NOMO-1 treated with DMSO at 0.1 percent for 48 hours (cell line): ENCODE data around the gene PDE9A.
A peak's percentile ranks its signal among the peaks of the same experiment; 100 is the strongest.

Experiments used
- DNase-seq: peaks from one replicate; lab custom pipeline; 2025; ENCODE audit not compliant: unreplicated experiment; lab: John Stamatoyannopoulos, UW

PDE9A gene

DNA sequence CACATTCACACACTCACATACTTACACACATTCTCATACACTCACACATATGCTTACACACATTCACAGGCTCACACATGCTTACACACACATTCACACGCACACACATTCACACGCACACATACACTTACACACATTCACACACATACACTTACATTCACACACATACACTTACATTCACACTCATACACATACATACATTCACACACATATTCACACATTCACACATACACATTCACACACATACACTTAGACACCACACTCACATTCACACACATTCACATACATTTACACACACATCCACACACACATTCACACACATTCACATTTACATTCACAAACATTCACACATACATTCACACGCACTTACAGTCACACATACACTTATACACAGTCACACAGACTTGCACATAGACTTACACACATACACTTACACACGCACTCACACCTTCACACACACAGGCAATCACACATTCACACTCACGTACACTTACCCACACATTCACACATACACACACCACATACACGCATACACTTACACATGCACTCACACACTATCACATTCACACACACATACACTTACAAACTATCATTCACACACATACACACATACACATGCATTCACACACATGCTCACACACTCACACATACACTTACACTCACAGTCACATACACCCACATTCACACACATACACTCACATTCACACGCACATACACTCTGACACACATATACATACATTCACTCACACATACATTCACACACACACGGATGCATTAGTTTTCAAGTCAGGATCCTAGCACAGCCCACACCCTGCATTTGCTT is 16.8 kb downstream of the PDE9A start:
- no peak for DNase-seq

DNA sequence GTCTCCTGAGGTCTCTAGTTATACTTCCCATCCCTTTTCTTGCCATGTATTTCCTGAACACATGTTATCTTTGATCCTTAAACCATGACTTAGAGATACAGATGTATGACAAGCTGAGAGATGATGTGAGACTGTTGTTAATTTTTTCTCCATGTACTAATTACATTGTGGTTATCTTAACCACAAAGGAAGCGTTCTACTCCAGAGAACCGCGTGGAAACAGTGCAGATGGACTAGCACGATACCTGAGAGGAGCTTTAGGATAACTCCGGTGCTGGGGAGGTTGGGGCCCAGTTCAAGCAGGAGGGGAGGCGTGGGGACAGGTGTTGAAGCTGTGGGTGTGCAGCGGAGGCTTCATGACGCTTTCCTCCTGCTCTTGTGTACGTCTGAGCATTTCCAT is 17.5 kb downstream of the PDE9A start:
- peak; percentile 60 for DNase-seq

DNA sequence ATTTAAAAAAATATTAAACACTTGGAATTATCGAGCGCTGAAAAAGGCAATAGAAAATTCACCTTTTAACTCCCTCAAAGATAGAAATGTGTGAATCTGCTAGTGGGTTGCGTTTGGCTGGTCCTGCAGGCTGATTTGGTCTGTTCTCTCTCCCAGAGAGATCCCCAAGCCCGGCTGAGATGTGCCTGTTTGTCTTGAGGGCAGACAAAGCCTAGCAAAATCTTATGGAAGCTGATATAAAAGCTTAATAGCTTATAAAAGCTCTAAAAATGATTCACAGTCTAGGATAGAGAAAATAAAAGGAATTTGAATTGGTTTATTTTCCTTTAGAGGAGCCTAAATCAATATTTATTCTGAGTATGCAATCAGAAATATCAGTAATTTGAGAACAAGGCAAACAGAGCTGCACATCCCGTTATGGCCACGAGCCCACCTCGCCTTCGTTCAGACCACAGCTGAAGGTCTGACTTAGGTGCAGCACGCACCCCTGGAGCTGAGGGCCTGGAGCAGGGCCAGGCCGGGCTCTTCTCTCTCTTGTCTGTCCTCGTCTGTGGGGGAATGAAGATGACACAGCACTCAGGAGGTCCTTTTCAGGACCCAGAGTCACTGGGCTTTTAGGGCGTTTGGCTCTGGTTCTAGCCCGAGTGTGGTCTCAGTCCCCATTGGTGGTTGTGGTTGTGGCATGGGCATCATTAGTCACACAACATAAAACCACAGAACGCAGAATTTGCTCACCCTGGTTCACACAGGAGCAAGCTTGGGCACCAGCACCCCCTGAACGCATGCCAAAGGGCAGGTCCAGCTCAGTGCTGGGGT is 18.6 kb downstream of the PDE9A start:
- no peak for DNase-seq

DNA sequence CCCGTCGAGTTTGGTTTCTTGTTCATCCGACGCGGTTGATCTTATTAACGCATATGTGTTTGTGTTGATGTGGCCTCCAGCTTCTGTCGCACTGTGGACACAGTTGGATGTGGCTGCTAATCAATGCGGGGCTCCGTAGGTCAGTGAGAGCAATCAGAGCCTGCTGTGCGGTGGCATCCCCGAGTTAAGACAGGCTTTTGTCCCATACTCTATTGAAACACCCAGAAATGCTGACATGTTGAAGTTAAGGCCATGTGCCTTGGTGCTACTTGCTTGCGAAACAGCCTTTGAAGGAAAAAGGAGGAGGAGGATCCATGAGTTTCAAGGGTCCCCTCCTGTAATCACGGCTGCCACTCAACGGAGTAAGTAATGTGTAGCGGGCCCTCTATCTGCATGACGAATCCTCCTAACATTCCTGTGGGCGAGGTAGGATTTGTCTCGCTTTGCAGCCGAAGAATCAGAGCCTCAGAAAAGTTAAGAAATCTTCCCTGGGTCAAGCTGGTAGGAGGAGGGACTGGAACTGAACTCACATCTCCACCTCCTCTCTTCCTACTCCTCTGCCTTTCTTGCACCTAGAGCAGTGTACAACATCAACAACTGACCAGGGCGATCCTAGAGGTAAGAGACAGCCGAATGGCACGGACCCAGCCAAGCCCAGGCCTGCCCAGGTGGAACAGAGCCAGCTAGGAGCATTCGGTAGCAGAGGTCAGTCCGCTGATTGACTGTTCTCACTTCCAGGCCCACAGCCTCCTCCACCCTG is 19.5 kb downstream of the PDE9A start:
- DNase-seq, result no peak

DNA sequence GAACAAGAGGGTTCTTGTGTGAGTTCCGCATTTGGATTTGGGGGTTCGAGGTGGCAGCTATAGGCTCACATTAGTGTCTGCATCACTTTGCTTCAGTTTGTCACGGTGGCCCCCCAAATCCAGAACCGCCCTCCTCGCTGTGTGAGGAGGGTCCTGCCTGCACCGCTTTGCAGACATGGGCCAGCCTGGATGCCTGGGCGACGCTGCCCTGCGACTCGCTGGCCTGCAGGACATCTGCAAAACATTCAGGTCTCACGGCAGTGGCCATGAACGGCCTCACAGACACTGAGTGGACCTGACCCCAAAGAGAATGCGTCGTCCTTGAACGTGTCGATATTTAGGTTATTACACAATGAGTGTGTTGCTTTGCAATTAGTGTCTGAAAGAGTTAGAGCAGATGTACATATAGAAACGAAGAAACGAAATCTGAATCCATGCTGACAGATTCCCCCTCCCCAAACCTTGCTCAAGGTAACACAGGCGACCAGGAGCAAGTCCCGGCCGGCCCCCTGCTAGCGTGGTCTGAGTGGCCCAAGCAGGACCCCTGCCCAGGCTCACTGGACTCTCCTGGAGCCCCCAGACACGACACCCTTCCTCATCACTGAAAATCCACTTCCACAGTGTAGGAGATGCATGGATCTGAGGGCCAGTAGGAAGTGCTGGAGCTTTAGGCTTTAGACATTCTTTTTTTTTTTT is 20.4 kb downstream of the PDE9A start:
- DNase-seq, result no peak

DNA sequence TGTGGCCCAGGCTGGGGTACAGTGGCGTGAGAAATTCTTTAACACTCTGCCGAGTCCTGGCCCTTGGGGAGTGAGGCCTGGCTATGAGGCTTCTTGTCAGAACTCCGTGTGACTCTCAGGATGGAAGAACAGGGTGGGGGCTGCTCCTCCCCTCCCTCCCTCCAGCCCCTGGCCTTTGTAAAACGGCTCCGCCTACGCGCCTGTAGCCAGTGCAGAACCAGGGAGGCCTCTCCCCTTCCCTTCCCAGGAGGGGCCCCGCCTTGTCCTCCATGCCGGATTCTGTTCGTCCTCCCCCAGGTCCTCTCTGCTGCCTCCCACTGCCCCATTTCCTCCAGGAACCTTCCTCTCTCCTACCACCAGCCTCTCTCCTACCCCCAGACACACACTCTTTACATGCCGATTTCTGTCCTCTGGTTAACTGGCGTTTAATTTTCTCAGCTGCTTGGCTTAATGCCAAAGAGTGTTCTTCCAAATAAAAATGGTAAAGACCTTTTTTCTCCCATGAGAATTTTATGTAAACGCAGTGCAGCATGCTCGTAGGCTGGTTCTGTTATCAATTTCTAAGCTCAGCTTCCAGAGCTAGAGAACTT is 21.0 kb downstream of the PDE9A start:
- no peak for DNase-seq

DNA sequence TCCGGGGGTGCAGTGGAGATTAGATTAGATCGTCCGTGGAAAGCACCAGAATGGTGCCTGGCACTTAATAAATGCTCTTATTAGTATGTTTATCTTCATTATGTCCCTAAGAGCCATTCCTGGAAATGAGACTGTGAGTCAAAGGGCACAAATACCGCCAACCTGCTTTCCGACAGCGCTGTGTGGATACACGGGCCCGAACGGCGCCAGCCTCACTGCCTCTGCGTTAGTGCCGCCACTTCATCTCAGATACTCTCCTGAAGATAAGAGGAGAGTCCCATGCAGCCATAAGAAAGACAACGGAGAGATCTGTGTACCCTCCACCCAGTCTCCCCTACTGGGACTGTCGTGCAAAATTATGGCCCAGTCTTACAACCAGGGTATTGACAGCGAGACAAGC is 22.0 kb downstream of the PDE9A start:
- DNase-seq, result no peak

DNA sequence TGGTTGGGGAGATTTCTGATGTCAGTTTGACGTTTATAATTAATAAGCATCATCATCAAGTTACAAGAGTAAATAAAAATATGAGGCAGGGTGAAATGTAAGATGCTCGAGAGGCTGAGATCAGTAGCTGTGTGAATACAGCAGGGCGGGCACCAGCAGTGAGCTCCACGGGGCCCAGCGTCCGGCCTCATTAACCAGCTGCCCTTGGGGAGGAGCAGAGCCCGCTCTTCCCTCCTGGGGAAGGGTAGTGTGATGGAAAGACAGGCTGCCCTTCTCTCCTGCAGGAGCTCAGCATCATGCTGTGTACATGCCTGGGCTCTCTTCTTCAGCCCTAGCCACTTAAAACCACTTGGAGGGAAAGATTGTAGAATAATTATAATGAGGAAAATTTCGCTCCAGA is 23.4 kb downstream of the PDE9A start:
- DNase-seq, result no peak

DNA sequence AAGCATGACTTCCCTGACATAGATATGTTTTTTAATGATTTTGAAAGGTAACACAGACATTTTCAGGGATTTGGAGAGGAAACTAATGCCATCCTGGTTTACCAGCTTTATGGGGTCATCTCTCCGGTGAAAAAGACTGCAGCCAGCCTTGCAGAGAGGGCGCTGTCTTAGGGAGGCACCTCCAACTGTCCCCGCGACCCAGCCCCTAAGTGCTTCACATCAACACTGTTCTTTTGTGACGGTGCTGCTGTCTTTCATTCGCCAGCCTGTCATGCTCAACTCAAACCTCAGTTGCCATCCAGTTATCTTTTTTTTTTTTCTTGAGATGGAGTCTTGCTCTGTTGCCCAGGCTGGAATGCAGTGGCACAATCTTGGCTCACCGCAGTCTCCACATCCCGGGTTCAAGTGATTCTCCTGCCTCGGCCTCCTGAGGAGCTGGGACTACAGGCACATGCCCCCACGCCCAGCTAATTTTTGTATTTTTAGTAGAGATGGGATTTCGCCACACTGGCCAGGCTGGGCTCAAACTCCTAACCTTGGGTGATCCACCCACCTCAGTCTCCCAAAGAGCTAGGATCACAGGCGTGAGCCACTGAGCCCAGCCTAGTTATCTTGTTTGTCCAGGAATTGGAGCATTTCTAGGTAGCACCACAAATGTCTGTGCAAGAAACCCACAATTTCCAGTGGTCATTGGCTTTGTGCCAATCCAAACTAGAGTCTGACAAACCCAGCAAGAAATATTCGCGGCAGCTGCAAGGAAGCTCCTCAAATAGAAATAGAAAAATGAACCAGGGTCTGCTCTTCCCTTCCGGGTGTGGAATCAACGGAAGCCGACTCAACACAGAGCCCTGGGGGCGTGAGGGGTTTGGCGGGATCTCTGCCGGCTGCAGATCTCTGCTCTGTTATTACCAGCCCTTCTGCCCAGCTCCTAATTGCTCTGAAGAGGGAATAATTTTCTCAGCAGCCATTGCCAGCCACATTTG is 24.2 kb downstream of the PDE9A start:
- DNase-seq, result peak; percentile 13

DNA sequence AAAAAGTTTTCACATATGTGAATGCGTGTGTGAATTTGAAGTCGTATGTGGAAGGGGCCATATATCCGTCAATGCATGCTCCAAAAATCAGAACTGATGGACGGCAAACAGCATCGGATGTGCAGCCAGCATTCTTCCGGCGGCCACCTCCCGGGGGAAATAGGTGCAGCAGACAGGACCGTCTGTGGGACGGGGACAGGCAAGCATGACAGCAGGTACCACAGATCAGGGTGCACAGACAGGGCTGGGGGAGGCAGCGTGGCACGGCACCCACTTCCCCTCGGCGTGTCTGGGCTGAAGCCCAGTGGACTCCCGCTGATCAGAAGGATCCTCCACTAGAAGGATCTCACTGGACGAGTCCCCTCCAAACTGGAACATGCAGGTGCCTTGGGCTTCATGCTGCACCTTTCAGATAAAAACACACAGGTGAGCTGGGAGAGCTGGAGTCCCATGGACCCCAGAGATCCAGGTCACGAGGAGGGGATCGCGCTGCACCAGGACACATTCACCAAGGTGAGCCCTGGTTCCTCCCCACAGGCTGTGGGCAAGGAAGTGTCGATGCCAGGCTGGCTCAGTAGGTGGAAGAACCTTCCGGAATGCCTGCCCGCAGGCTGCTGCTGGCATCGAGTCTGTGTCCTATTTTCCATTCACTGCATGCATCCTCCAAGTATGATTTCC is 25.3 kb downstream of the PDE9A start:
- no peak for DNase-seq

DNA sequence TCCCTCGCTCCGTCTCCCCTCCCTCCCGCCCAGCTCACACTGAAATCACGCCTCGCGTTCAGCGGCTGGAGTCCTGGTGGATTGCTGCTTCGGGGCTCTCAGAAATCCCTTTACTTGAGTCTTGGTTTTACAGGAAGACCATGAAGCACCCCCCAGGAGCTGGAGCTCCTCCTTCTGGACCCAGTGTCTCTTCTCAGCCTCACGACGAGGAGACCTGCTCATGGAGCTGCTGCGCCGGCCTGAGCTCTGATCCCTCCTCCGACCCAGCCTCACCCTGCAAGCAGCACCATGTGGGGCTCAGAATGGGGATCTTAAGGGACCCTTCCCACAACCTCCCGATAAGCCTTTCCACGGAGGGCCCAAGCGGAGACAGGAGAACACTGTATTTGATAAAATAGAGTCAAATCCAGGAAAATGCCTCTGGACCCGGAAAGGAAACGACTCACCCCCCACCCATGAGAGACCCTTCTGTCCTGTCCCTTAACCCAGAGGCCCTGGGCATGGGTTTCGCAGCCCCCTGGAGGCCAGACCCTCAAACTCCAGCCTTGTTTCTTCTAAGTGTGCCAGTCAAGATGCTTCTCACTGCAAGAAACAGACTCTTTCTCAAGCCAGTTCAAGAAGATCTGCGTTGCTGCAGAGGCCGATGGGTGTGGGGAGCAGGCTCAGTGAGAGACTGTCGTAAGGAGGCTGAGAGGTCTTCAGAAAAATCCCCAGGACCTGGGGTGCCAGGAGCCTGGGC is 26.1 kb downstream of the PDE9A start:
- no peak for DNase-seq

DNA sequence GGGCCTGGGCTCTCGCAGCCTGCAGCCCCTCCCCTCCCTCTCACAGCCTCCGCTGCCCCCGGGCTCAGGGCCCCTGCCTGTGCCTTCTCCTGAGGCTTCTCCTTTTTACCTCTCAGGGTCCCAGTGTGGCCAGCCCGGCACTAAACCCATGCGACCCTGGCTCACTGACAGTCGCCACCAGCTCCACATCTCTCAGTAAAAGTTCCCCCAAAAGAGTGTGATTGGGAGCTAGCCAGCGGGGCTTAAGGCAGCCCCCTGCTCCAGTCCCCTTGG is 26.6 kb downstream of the PDE9A start:
- no peak for DNase-seq

DNA sequence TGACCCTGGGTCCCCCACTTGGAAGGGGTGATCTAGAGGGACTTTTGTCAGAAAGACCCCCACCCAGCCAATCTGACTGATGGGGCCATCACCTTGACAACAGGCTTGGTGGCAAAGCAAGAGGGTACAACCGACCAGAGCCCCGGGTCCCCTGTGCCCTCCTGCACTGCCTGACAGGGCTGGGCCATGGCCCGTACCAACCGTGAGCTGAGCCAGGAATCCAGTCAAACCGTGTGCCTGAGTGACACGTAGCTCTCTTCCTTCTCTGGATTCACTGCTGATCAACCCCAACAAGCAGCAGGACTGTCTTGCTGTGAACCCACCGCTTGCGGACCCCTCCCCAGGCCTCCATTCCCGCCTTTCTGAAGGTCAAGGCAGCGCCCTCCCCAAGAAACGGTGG is 27.0 kb downstream of the PDE9A start:
- DNase-seq, result no peak

DNA sequence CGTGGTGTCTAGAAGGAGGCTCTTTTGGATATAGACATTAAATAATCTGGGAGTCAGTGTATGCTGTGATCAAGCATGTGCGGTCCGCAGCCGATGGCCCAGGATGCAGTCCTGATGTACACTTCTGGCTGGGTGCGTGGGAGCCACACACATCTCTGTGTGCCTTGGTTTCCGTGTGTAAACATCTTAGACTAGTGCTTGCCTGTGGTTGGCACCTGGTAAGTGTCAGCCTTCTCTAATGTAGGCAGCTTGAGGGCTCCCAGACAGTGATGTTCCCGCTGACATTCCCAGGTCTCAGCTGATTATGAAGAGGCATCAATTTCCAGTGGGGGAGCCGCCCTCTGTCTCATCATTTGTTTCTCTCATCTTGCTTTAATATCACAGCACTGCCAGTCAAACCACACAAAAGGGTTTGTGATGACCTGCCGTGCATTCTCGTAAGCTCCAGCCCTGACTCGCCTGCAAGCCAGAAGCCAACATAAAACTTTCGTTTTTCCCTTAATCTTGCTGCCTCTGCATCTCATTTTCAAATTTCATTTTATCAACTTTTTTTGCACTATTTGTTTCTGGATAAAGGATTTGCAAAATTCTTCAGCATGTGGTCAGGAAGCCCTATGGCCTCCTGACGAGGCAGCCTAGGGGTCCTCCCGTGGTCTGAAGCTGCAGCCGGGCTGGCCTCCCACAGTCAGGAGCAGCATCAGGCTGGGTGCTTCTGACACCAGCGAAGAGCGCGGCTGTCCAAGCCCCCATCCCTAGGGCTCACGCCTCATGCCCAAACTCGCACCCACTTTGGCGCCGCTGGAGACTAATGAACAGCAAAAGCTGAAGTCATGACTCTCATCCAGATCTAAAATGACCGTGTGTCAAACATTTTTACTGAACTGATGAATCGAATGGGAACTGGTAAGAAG is 28.1 kb downstream of the PDE9A start:
- DNase-seq, result no peak

DNA sequence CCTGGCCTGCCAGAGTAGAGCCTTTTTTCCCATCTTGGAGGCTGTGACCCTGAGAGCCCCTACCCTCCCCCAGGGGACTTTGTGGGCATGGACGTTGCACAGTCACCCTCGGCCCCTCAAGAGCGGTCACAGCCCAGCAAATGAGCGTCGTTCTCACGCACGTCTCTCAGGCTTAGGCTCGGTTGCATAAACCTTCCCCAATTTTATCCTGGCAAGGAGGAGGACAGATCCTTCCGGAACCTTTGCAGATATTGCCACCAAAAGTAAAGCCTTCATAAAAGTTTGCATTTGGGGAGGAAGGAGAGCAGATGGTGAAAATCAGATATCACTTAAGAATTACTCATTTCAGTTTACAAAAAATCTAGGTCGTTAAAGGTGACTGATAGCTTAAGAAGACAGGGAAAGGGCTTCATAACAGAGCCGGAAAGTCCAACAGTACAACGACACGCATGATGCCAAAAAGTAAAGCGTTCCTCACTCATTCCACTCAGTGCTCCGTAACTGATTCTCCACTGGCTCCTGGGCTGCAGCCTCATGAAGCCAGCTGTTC is 29.3 kb downstream of the PDE9A start:
- DNase-seq, result peak; percentile 33

DNA sequence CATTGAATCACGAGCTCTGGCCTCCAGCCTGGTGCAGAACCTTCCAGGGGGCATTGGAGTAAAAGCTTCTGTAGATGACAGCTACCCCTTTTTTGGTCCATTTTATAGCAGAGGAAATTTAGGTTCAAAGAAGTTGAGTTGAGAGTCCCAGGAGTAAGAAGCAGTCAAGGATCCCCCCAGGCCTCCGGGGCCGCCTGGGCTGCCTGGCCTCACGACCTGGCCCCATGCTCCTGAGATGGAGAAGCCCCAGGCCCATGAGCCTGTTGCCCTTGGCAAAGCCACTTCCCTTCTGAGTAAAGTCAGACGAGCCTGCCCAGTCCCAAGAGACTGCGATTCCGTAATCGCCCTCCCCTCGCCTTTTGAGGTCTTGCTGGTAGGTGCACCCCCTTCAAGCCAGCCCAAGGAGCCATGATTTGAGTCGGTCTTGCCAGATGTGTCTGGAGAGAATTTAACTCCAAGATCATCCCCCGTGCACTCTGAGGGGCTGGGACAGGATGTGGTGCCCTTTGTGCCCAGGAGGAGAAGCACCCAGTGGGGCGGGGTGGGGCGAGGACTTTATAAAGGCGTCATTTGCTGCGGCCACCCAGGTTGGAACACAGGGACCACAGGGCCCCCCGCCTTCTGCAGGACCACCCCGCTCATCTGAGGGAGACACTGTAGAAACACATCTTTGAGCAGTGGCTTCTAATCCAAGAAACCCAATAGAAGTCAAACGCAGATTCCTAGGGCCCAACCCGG is 30.1 kb downstream of the PDE9A start:
- DNase-seq, result no peak
